Measurements from ENCODE around the gene TMEM128.
"Not testable (repeated sequence)": the region's sequence is repeated elsewhere in the genome, so short reads cannot be mapped to it uniquely, and the experiment has no call there.

TMEM128 gene

GRCh38 chr4:4268776-4269175 lies 20.8 kb upstream of the TMEM128 start:
- H3K9ac ChIP-seq = peak overlapping the region in 3 of 11 experiments; percentile 36 to 60 (median 50); a peak in 6 of 22 replicates
- peaks cover 0 to 10% (median 6%) of the 10 kb centered on the region in 11 experiments; a peak in 9 of 22 replicates for H3K9me3 ChIP-seq (replicated peaks in 1 of 11)
- peak overlapping the region in 5 of 11 experiments; percentile 20 to 88 (median 70); a peak in 8 of 22 replicates for H3K27ac ChIP-seq
- H3K4me1 ChIP-seq = peaks cover 0 to 54% (median 9%) of the 10 kb centered on the region in 10 experiments; a peak in 10 of 20 replicates
- peak overlapping the region in 5 of 11 experiments; percentile 56 to 82 (median 79); a peak in 10 of 22 replicates for H3K4me2 ChIP-seq
- peaks cover 0 to 36% (median 9%) of the 10 kb centered on the region in 11 experiments; a peak in 8 of 22 replicates for H4K20me1 ChIP-seq
- H3K27me3 ChIP-seq = no peaks in the 10 kb centered on the region
- peaks cover 28 to 87% (median 78%) of the 10 kb centered on the region in 11 experiments for H3K36me3 ChIP-seq
- no peak overlapping the region for H3K4me3 ChIP-seq
- no peak for TF ChIP-seq Cebpa-rat (IDR thresholded peaks at IDR 0.05)

GRCh38 chr4:4267981-4268380 lies 20.0 kb upstream of the TMEM128 start:
- Histone ChIP-seq H3K27ac (peak overlapping the region in 3 of 11 experiments; percentile 70 to 88 (median 74); a peak in 6 of 22 replicates), H3K36me3 (peaks cover 20 to 79% (median 70%) of the 10 kb centered on the region in 11 experiments), H4K20me1 (peaks cover 0 to 34% (median 7%) of the 10 kb centered on the region in 11 experiments; a peak in 8 of 22 replicates), H3K4me1 (peaks cover 0 to 54% (median 9%) of the 10 kb centered on the region in 10 experiments; a peak in 10 of 20 replicates), H3K27me3 (no peaks in the 10 kb centered on the region), H3K9me3 (replicated peaks in 1 of 11) (peaks cover 0 to 10% (median 6%) of the 10 kb centered on the region in 11 experiments; a peak in 9 of 22 replicates), H3K9ac (peak overlapping the region in 2 of 11 experiments; percentile 12 to 60; a peak in 1 of 22 replicates), H3K4me3 (no peak overlapping the region), H3K4me2 (peak overlapping the region in 4 of 11 experiments; percentile 71 to 82 (median 80); a peak in 8 of 22 replicates)
- TF ChIP-seq Cebpa-rat (IDR thresholded peaks at IDR 0.05) = no peak

GRCh38 chr4:4260185-4260751 lies 12.2 kb upstream of the TMEM128 start:
- Histone ChIP-seq H4K20me1 (no peaks in the 10 kb centered on the region), H3K9me3 (replicated peaks in 1 of 11) (no peaks in the 10 kb centered on the region), H3K4me2 (no peak overlapping the region), H3K27ac (no peak overlapping the region), H3K4me1 (0 out of 20 replicates have a peak, but pooled peaks cover 0 to 4% (median 0%) of the 10 kb centered on the region in 10 experiments), H3K36me3 (peaks cover 0 to 2% (median 0%) of the 10 kb centered on the region in 11 experiments; a peak in 1 of 22 replicates), H3K9ac (no peak overlapping the region), H3K27me3 (no peaks in the 10 kb centered on the region), H3K4me3 (no peak overlapping the region)
- TF ChIP-seq Cebpa-rat (IDR thresholded peaks at IDR 0.05) = no peak

GRCh38 chr4:4259484-4260100 lies 11.6 kb upstream of the TMEM128 start:
- H3K27ac ChIP-seq = no peak overlapping the region
- H3K9me3 ChIP-seq (replicated peaks in 1 of 11) = no peaks in the 10 kb centered on the region
- H3K4me2 ChIP-seq = no peak overlapping the region
- no peaks in the 10 kb centered on the region for H3K27me3 ChIP-seq
- H3K4me3 ChIP-seq = no peak overlapping the region
- H3K9ac ChIP-seq = no peak overlapping the region
- H4K20me1 ChIP-seq = no peaks in the 10 kb centered on the region
- H3K4me1 ChIP-seq = 0 out of 20 replicates have a peak, but pooled peaks cover 0 to 4% (median 0%) of the 10 kb centered on the region in 10 experiments
- TF ChIP-seq Cebpa-rat (IDR thresholded peaks at IDR 0.05) = no peak
- no peaks in the 10 kb centered on the region for H3K36me3 ChIP-seq

- H3K4me1 ChIP-seq; H4K20me1 ChIP-seq; H3K27ac ChIP-seq; H3K36me3 ChIP-seq; H3K27me3 ChIP-seq; H3K9me3 ChIP-seq (replicated peaks in 1 of 11); H3K4me3 ChIP-seq; H3K9ac ChIP-seq; H3K4me2 ChIP-seq: not testable (repeated sequence)
These were observed 9.7 kb upstream of the TMEM128 start for GRCh38 chr4:4257705-4258104.

GRCh38 chr4:4256799-4257198 lies 8.8 kb upstream of the TMEM128 start:
- no peak for TF ChIP-seq Cebpa-rat (IDR thresholded peaks at IDR 0.05)
- Histone ChIP-seq H3K9me3 (replicated peaks in 1 of 11) (no peaks in the 10 kb centered on the region), H3K27me3 (no peaks in the 10 kb centered on the region)

GRCh38 chr4:4254666-4255065 lies 6.6 kb upstream of the TMEM128 start:
- H3K27ac ChIP-seq = no peak overlapping the region

More at GRCh38 chr4:4256799-4257198, 8.8 kb upstream of the TMEM128 start:
- Histone ChIP-seq H3K9ac (no peak overlapping the region), H3K4me2 (no peak overlapping the region), H3K4me3 (no peak overlapping the region), H3K27ac (no peak overlapping the region), H3K36me3 (no peaks in the 10 kb centered on the region), H4K20me1 (no peaks in the 10 kb centered on the region), H3K4me1 (0 out of 20 replicates have a peak, but pooled peaks cover 0 to 4% (median 0%) of the 10 kb centered on the region in 10 experiments)

GRCh38 chr4:4254199-4254598 lies 6.2 kb upstream of the TMEM128 start:
- Histone ChIP-seq H3K4me3 (no peak overlapping the region), H3K27me3 (peaks cover 0 to 5% (median 1%) of the 10 kb centered on the region in 11 experiments; a peak in 8 of 22 replicates), H3K4me1 (peaks cover 0 to 4% (median 0%) of the 10 kb centered on the region in 10 experiments; a peak in 1 of 20 replicates), H4K20me1 (no peaks in the 10 kb centered on the region), H3K36me3 (no peaks in the 10 kb centered on the region), H3K9me3 (replicated peaks in 1 of 11) (no peaks in the 10 kb centered on the region), H3K9ac (no peak overlapping the region), H3K27ac (no peak overlapping the region), H3K4me2 (no peak overlapping the region)
- TF ChIP-seq Cebpa-rat (IDR thresholded peaks at IDR 0.05) = no peak

More at GRCh38 chr4:4254666-4255065, 6.6 kb upstream of the TMEM128 start:
- Histone ChIP-seq H3K9me3 (replicated peaks in 1 of 11) (no peaks in the 10 kb centered on the region), H3K4me3 (no peak overlapping the region), H3K4me1 (0 out of 20 replicates have a peak, but pooled peaks cover 0 to 4% (median 0%) of the 10 kb centered on the region in 10 experiments), H3K27me3 (peaks cover 0 to under 1% (median 0%) of the 10 kb centered on the region in 11 experiments; a peak in 1 of 22 replicates), H3K4me2 (no peak overlapping the region), H4K20me1 (no peaks in the 10 kb centered on the region), H3K9ac (no peak overlapping the region), H3K36me3 (no peaks in the 10 kb centered on the region)
- TF ChIP-seq Cebpa-rat (IDR thresholded peaks at IDR 0.05) = no peak

- Histone ChIP-seq H3K9me3 (replicated peaks in 1 of 11) (peaks cover 0 to 6% (median 0%) of the 10 kb centered on the region in 11 experiments; a peak in 2 of 22 replicates), H3K36me3 (peaks cover 0 to 9% (median 5%) of the 10 kb centered on the region in 11 experiments; a peak in 9 of 22 replicates), H3K4me1 (peaks cover 6 to 19% (median 10%) of the 10 kb centered on the region in 10 experiments; a peak in 17 of 20 replicates), H3K9ac (no peak overlapping the region), H3K27ac (no peak overlapping the region), H3K4me3 (no peak overlapping the region), H3K4me2 (no peak overlapping the region), H3K27me3 (peaks cover 3 to 33% (median 29%) of the 10 kb centered on the region in 11 experiments; a peak in 20 of 22 replicates), H4K20me1 (no peaks in the 10 kb centered on the region)
- no peak for TF ChIP-seq Cebpa-rat (IDR thresholded peaks at IDR 0.05)
These were observed 1.8 kb upstream of the TMEM128 start for GRCh38 chr4:4249866-4250265.

- H4K20me1 ChIP-seq; H3K9me3 ChIP-seq (replicated peaks in 1 of 11); H3K27ac ChIP-seq; H3K4me3 ChIP-seq; H3K9ac ChIP-seq: not testable (repeated sequence)
- Histone ChIP-seq H3K36me3 (peaks cover 0 to 15% (median 9%) of the 10 kb centered on the region in 11 experiments; a peak in 12 of 22 replicates), H3K4me1 (peaks cover 6 to 19% (median 10%) of the 10 kb centered on the region in 10 experiments; a peak in 17 of 20 replicates), H3K4me2 (peak overlapping the region in 5 of 11 experiments; percentile 71 to 86 (median 82); a peak in 7 of 22 replicates), H3K27me3 (peaks cover 3 to 33% (median 29%) of the 10 kb centered on the region in 11 experiments; a peak in 20 of 22 replicates)
These were observed 1.3 kb upstream of the TMEM128 start for GRCh38 chr4:4249342-4249741.

Data from BLaER1 treated with 17β-estradiol and CSF1 and Interleukin-3, amounts not matched to agents 10 nM and 100 nM (cell line).